NB4 (cell line): ENCODE results near the gene DCC.

ENCODE experiments used
- DNase-seq: peaks from one replicate; pipeline ENCODE4 v3.0.0; 2010; ENCODE audit warnings: low read depth
- H3K4me3 ChIP-seq: one replicate; pipeline ENCODE4 v1.5.1; 2011; ENCODE audit warnings: mild to moderate bottlenecking, low read depth, low read length, moderate library complexity
- MYC ChIP-seq: IDR thresholded peaks from 2 replicates; pipeline ENCODE4 v1.6.1; 2011; ENCODE audit warnings: low read depth, low read length
- POLR2A ChIP-seq: IDR thresholded peaks from 2 replicates; pipeline ENCODE4 v1.6.1; 2011; ENCODE audit warnings: mild to moderate bottlenecking; ENCODE audit not compliant: insufficient read length; ENCODE audit errors: extremely low read depth
- TF ChIP-seq, protein P1 (sequence below): IDR thresholded peaks from one replicate; pipeline ENCODE4 v1.5.1; 2012; ENCODE audit warnings: low read depth, low read length
- TF ChIP-seq, protein P2 (sequence below): IDR thresholded peaks from 2 replicates; pipeline ENCODE4 v1.6.1; 2011; ENCODE audit warnings: low read depth, low read length

Gene DCC

DNA sequence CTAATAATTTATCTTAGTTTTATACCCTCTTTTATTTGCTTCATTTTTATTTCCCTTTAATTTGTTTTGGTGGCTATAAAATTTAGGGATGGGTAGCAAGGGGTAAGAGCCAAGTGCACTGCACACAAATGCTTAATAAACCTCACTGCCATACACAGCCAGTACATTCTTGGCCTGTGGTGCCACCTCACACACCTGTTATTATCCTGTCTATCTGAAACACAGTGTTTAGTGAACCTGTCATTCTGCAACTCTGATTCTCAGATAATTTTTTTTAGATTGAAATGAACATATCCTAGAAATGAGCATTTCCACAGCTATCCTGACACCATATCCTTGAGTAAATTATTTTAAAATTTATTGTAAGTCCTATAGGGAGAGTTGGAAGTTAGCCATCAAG lies 807.5 kb downstream of the DCC start:
- TF ChIP-seq, protein P1, sequence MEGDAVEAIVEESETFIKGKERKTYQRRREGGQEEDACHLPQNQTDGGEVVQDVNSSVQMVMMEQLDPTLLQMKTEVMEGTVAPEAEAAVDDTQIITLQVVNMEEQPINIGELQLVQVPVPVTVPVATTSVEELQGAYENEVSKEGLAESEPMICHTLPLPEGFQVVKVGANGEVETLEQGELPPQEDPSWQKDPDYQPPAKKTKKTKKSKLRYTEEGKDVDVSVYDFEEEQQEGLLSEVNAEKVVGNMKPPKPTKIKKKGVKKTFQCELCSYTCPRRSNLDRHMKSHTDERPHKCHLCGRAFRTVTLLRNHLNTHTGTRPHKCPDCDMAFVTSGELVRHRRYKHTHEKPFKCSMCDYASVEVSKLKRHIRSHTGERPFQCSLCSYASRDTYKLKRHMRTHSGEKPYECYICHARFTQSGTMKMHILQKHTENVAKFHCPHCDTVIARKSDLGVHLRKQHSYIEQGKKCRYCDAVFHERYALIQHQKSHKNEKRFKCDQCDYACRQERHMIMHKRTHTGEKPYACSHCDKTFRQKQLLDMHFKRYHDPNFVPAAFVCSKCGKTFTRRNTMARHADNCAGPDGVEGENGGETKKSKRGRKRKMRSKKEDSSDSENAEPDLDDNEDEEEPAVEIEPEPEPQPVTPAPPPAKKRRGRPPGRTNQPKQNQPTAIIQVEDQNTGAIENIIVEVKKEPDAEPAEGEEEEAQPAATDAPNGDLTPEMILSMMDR = no peak
- TF ChIP-seq MYC (no peak), POLR2A (no peak)
- TF ChIP-seq, protein P2, sequence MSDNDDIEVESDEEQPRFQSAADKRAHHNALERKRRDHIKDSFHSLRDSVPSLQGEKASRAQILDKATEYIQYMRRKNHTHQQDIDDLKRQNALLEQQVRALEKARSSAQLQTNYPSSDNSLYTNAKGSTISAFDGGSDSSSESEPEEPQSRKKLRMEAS = no peak
- DNase-seq = no peak
- H3K4me3 ChIP-seq = no peak overlapping the region

DNA sequence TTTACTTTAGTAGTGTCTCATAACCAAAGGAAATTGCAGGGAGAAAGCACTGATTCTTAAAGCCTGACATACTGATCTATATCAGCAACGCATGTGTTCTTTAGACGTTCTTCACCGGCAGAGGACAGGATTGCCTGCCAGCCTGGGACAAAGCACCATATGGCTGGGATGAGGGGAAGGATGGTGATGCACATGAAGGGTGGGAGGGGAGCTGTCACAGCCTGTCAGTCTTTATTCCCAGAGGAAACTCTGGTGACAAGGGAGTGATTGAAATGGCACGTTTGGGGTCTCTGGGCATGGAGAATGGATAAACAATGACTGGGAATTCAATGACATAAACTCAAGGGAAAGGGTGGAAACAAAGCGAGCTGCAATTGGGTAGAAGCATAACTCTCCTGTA lies 808.1 kb downstream of the DCC start:
- no peak for DNase-seq
- H3K4me3 ChIP-seq = no peak overlapping the region
- TF ChIP-seq, protein P2 = no peak
- TF ChIP-seq MYC (no peak), POLR2A (no peak)
- TF ChIP-seq, protein P1 = no peak

DNA sequence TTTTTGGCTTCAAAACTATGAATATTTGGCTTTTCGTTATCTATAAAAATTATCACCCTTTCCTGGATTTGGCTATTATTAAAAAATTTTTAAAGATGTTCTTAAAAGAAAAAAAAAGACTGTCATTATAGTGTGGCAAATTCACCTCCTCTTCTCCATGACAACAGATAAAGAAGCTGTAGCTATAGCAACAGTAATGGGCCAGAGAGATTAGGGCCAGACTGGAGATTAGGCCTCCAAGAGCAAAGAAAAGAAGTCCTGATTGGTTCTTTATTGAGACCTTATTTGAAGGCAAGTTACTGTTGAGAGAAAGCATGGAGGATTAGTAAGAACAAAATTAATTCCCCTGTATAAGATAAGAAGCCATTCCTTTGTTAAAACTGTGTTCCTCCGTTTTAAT lies 812.5 kb downstream of the DCC start:
- TF ChIP-seq, protein P2 = no peak
- TF ChIP-seq POLR2A (no peak), MYC (no peak)
- TF ChIP-seq, protein P1 = no peak
- no peak overlapping the region for H3K4me3 ChIP-seq
- DNase-seq = no peak

DNA sequence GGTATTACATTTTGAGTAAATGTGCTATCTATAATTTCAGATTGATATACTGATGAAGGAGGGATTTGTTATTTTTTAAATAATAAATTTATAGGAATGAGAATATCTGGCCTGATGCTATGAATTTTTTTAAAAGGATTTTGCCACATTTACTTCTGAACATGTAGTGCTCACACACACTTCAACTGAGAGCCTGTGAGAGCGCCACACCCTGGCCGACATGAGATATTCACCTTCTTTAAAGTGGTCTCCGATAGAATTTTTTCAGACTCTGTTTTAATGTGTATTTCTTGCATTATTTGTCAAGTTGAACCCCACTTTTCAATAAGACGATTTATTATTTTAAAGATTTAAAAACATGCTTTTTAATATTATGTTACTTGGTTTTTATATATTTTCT lies 813.3 kb downstream of the DCC start:
- TF ChIP-seq, protein P1 = peak; percentile 61
- TF ChIP-seq, protein P2 = no peak
- H3K4me3 ChIP-seq = no peak overlapping the region
- DNase-seq = peak; percentile 42

DNA sequence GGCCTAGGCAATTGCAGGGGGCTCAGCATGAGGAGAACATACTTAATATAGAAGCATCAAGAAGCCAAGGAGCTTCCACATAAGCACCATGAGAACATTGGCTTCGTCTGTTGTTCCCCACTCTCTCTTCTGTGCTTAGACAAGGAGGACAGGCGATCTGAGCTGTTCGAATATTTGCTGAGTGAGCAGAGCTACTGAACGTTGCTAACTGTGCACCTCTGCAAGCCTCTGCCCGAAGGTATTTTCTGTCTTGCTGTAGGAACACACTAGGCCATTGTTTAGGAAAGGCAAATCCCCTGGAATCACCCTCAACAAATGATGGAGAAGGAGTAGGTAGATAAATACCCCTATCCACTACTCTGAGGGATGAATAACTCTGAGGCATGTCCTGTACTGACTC lies 813.8 kb downstream of the DCC start:
- DNase-seq = no peak
- no peak overlapping the region for H3K4me3 ChIP-seq
- TF ChIP-seq, protein P2 = no peak
- TF ChIP-seq POLR2A = no peak
- no peak for TF ChIP-seq MYC
- TF ChIP-seq, protein P1 = no peak

DNA sequence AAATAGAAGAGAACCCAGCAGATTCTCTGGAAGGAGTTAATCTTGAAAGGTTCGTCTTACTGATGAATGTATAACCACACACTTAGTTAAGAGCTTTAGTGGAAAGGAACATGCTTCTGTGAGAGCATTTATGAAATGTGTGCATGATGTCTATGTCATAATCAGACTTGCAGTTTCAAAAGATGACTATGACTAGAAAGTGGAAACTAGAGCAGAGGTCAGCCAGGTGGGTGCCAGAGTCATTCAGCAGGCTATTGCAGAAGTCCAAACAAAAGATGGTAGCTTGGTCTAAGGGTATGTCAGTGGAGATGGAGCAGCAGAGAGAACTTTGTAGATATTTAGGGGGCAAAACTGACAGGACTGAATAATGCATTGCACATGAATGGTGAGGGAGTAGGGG lies 825.8 kb downstream of the DCC start:
- no peak for DNase-seq
- H3K4me3 ChIP-seq = no peak overlapping the region
- TF ChIP-seq POLR2A (no peak), MYC (no peak)
- TF ChIP-seq, protein P1 = no peak
- TF ChIP-seq, protein P2 = no peak
